Stimulated activated CD4-positive, alpha-beta T cell treated with anti-CD3 and anti-CD28 coated beads, TNF-alpha, amount 100 ng/mL, for 4 hours (primary cell): ENCODE data around the gene SOCS2.
A peak's percentile ranks its signal among the peaks of the same experiment; 100 is the strongest.

Source experiments
- DNase-seq, 3 experiments: peaks; one replicate each; pipeline ENCODE4 v3.0.0-alpha.2; 2020; ENCODE audit warnings: low read depth in 3 of 3

Gene SOCS2

DNA sequence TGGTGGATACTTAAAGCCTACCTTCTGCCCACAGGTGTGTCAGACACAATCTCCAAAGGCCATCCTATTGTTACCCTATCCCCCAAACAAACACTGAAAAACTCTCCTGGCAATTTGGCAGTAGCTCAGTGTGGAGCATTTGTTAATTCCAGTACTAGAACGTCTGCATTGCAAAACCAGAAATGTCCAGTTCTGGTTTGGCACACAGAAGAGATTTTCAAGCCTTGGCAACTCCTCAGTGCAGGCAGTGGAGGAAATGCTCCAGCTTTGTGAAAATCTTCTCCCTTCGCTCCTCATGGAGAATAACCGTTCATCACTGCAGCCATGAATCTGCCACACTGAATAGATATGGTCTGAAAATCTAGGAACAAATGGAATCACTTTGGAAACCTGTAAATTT, 5.3 kb upstream of the SOCS2 start:
- no peak for DNase-seq

DNA sequence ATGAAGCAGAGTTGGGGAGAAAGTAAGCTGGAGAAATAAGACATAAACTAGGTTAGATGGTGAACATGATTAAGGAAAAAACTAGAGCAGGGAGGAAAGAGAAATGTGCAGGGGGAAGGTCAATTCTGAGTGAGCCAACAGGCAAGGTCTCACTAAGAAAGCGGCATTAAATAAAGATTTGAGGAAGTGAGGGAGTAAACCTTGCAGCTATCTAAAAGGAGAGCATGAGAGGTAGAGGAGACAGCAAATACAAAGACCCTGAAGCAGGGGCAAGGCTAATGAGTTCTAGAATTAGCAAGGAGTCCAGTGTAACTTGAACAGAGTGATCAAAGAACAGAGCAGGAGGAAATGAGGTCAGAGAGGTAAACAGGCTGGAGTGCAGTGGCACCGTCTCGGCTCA, 4.4 kb upstream of the SOCS2 start:
- DNase-seq, result no peak

DNA sequence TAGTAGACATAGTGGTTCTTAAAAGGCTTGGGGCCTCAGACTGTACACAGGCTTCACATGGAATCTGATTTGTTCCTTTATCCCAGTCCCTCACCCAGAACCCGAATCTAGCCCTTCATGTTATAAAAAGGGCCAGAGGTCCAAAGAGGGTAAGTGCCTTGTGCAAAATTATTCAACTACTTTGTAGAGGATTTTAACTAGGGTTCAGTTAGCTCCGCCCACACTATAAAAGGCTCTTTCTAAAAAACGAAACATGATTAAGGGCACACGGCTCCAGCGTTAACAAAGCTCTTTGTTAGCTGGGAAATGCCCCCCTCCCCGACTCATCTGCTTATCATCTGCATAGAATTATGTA, 3.2 kb upstream of the SOCS2 start:
- DNase-seq, result no peak

DNA sequence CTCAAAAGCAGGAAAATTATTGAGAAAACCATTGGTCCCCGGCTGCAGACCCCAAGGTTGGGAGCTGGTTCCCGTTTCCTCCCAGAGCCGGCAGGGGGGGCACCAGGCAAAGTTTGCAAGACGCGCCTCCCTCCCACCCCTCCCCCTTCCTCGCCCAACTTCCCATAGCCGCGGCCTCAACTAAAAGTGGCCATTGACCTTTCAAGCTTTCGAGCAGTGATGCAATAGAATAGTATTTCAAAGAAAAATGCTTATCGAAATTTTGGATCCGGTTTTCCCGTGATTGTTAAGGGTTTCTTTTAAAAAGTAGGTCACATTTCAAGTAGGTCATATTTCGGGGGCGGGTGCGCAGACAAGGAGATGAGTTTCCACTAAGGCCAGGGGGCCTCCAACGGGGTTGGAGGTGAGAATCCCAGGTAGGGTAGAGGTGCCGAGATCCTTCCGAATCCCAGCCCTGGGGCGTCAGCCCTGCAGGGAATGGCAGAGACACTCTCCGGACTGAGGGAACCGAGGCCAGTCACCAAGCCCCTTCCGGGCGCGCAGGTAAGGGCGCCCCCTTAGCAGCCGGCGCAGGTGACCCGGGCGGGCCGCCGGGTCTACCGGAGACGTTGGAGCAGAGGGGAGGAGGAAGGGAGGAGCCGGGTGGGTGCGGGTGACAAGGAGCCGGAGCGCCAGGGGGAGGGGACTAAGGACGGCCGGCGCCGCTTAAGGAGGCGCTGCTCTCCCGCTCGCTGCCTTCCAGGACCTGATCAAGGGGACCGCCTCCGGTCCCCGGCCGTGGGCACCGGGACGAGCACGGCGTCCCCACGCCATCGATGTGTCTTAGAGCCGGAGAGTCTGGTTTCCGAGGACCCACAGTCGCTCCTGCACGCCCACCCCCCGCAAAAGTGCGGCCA, 2.6 kb upstream of the SOCS2 start:
- peak; percentile 55 to 61 (median 61) for DNase-seq

DNA sequence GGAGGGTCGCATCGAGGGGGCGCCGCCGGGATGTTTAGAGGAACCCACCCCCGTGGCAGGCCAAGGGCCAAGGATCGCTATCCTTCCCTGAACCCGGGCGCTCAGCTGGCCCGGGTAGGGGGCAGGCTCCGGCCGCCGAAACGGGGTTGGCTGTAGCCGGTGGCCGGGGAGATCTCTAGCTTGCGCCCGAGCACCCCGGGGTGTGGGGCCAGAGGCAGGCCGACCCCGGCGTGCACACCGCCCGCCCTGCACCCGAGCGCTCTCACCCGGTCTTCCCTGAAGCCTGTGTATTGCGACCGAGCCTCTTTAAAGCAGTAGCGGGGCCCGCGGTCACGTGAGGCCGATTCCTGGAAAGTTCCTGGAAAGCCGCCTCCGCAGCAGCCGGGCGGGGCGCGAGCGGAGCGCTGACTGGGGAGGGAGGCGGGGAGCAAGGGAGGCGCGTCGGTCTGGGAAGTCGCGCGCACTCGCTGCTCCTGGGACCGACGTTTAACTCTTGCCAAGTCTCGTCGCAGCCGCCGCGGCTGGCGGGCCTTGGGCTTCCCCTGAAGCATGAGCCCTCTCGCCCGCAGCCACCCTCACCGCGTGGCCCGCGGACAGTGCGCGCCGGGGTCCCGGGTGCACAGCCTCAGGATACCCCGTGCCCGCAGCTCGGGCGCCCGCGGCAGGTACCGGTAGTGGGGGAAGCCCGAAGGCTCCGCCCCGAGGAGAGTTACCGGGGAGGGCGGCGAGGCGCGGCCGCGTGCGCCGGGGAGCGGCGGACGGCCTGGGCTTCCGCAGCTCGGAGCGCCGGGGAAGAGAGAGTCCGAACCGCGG, 1.7 kb upstream of the SOCS2 start:
- peak; percentile 83 to 89 (median 89) for DNase-seq

DNA sequence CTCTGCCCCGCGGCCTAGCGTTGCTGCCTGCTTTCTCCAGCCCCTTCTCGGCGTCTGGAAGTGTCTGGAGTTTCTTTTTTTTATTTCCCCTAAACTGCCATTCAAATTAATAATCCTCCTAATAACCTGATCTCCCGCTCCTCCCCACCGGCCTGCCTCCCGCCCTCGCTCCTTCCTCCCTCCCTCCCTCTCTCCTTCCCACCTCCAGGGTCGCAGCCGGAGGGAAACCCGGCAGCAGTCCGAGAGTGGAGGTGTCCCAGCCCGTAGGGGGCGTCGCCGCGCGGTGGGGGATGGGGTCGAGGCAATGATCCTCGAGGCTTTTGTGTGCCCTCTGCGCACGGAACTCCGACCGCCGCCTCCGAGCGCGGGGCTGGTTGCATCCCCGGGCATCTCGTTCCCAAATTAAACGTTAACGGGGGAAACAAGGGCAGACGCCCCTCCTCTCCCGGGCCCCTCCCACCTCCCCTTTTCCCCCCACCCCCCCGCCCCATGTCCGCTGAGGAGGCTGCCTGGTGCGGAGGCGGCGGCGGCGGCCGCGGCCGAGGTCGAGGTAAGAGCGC, 1.0 kb upstream of the SOCS2 start:
- DNase-seq, result peak; percentile 42 to 50 (median 49)

DNA sequence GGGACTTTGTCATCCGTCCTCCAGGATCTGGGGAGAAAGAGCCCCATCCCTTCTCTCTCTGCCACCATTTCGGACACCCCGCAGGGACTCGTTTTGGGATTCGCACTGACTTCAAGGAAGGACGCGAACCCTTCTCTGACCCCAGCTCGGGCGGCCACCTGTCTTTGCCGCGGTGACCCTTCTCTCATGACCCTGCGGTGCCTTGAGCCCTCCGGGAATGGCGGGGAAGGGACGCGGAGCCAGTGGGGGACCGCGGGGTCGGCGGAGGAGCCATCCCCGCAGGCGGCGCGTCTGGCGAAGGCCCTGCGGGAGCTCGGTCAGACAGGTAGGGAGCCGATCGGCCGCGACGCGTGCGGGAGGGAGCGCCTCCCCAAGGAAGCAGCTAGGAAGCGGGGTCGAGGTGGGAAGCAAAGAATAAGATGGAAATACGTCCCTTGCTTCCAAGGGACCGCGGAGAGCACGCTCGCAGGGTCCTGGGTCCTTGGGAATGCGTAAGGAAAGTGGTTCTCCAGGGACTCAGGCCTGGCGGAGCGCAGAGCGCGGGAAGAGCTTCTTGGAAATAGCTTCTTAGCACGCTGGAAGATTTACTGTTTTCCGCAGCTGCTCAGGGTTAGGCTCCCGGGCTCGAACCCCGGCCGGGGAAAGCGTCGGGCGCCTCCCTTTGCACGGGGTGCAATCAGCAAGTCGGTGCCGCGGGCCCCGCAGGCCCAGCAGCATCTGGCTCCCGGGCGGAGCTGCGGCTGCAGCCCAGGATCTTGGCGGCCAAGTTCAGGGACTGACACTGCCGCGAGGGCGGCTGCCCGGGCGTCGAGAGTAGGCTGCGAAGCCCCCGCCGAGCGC, 457 bp downstream of the SOCS2 start:
- peak in 1 of 3 experiments; percentile 20 for DNase-seq

DNA sequence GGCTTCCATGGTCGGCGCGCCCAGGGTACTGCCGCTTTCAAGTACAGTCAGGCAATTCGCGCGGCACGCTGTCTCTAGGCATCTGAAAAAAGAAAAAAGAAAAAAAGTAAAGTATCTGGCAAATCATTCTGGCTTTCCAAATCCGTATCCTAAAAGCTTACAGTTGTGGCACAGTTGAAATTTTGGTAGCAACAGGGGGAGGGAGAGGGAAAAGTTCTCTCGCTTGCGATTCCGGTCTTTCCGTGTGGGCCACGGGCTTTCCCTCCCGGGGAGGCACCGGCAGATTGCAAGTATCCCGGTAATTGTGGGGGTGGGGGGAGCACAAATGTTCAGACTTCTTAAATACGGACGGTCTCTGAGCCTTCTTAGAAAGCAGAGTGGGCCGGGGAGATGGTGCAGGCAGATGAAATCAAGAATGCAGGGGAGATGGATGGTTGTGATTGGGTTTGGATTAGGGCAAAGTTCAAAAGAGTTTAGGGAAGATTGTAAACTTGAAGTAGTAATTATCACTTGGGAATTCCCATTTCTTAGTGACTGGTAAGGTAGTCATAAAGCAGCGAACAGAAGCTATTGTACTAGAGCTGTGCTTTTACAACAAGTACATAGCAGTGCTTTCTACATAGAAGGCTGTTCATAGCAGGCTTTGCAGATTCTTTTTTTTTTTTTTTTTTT, 1.2 kb downstream of the SOCS2 start:
- DNase-seq, result no peak

DNA sequence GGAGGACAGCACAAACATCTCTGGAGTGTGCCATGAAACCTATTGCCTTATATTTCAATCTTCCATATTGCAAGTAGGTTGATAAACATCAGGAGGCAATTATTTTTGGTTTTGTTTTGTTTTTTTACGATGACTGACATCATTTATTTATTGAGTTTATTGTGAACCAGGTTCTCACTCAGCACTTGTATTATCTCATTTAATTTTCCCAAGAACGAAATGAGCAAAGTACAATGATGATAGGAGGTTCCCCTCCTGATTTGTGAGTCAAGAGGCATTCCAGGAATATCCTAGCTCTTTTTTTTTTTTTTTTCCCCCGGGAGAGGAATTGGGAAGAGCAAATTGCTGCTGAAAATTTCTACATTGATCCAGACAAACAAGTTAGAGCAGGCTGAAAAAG, 4.7 kb downstream of the SOCS2 start:
- DNase-seq, result no peak

DNA sequence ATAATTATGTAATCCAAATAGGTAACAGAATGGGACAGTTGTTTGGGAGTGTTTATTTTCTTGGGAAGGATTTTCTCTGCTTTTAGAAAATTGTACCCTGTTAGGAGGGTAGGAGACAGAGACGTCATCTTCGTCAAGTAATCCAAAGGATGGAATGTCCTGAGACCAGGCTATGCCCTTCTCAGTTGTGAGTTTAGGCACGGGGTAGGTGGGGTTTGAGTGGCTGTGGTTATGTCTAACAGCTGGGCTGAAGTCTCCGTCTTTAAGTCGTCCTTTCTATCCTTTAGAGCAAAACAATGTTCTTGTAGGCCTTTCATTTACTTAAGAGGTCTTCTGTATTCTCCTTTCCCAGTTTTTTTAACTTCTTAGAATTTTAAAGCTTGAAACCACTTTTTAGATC, 5.7 kb downstream of the SOCS2 start:
- DNase-seq, result no peak

DNA sequence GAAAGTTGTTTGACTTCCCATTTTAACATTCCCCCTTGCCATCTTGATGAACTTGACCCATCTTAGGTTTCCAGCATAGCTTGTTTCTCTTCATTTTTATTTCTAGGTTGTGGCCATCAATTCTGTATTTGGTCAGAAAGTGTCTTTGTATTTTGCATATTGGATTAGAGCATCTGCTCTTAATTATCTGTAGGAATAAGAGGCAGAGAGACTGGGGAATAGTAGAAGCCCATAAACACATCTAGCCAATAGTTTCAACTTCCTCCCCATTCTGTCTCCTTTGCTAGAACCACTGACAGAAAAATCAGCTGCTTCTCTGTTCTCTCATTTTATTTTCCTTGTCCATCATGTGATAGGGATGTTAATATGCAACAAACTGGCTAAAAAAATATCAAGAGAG, 8.2 kb downstream of the SOCS2 start:
- DNase-seq, result no peak

DNA sequence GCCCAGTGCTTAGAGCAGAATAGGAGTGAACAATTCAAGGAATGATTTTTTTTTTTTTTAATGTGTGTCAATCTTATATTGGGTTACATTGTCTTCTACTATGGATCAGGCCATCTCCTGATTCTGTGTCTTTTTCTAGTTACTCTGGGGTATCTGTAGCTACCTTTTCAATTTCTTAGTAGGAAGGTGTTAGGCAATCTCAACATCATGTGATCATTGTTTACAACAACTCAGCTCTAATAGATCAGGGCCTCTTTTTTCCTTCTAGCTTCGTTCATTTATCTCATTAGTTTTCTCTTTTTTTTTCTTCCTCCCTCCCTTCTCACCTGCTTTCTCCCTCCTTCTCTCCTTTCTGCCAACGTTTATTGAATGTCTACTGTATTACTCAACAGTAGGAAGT, 8.9 kb downstream of the SOCS2 start:
- DNase-seq, result no peak

DNA sequence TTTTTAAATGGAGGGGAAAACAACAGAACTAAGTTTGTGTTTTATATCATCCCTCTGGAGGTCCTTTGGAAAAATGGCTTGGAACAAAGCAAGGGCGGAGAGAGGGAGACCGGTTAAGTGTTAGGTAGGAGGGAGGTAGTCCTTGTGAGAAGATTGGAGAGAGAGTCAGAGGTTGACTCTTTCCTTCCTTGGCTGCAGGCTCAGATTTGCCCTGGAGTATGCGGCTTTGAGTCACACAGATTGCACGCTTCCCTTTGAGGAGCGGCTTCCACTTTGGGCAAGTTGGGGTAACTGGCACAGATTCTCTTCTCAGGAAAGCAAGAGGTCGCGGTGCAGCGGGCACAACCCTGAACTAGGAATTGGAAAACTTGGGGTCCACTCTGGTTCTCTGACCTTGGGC, 9.9 kb downstream of the SOCS2 start:
- DNase-seq, result no peak

DNA sequence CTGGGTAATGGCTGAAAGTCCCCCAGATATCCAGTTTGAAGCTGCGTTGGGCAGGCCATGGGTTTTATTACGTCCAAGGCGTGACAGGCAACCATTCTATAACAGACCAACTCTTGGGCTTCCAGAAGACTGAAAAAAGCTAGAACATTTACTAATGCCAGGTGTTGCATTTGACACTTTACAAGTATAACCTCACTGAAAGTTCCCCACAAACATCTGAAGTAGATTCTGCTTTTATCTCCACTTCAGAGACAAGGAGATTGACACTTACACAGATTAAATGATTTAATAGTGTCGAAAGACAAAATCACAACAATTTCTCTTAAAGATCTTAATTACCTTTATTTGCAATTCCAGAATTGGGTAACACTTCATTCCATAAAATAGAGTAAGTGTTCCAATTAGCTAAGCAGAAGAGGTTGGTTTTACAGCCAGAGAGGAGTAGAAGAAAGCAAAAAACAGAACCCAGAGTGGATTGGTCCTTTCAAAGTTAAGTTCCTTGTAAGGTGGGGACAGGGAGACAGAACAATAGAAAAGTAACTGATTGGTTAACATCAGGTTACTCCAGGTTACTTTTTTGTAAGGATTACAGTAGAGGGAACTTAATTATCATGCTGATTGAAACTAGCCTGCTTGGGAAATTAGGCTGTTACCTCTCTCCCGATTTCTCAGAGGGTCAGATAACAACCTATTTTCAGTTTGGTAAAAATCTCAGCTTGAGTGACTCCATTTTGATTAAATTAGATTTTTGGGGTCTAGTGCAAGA, 11.3 kb downstream of the SOCS2 start:
- DNase-seq, result no peak

DNA sequence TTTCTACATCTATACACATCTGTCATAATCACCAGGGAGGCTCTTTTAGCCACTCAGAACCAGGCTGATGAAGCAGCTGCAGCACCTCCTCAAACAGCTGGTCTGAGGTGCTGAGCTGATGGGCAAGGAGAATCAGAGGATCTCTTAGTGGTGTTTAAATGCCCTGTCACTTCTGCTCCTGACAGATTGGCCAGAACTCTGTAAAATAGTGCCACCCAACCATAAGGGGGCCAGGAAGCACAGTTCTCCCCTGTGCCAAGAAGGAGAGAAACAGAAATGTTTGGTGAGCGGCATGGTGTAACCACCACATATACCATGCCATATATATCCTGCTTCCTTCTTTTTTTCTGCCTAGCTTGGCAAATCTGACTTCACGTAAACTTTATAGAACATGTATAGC, 12.8 kb downstream of the SOCS2 start:
- DNase-seq, result no peak

DNA sequence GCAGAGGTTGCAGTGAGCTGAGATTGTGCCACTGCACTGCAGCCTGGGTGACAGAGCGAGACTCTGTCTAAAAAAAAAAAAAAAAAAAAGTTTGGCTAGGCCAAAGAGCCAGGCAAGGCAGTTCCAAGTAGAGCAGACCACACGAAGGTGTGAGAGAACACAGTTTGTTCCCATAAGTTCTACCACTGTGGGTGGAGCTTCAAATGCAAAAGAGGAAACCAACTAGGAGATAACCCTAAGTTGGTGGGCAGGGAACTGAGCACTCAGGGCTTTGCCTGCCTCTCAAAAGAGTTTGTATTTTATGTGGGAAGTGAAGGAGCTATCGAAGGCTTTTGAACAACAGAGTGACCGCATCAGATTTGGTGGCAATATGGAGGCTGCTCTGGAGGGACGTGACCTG, 15.1 kb downstream of the SOCS2 start:
- DNase-seq, result no peak

DNA sequence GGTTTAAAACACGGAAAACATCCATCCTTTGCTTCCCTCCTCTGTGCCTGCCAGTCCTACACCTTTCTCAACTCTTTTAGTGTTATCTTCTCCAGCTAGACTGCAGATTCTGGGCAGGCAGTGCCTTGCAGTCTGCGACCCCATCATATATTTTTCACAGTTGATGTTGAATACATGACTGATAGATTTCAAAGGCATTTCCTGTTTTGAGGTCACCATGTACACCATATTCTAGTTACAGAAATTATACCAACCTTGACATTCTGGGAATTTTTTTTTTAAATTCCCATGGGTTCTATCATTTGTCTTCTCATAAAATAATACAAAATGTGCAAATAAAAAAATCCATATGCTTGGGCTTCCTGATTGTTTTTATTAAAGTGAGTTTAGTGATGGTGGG, 16.6 kb downstream of the SOCS2 start:
- DNase-seq, result no peak

DNA sequence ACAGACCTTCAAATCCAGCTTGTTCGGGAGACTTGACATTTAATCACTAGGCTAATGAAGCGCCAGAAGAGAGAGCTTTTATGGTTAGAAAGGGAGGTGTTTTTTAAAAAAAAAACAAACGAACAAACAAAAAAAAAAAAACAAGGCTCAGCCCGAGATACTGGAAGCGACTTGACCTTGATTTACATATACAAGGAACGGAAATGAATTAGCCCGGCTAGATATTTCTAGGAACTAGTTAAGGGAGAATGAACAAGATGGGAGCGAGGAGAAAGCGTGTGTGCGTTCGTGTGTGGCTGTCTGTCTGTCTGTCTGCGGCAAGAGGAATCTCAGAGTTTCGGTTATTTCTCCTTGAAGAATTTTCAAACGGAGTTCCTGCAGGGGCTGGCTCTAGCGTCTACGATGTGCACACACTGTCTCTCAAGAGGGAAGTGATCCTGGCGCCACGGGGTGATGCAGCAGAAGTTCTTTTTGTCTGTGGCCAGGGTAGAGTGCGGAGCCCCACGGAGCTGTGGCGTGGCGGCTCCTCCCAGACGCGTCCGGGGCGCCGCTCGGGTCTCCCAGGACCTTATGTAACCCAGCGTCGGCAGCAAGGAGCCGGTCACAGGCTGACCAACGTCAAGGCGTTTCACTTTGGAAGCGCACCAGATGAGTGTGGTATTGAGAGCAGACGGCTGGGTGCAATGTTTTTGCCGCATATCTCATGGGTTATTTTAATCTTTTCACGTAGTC, 18.8 kb downstream of the SOCS2 start:
- DNase-seq, result peak in 1 of 3 experiments; percentile 15

DNA sequence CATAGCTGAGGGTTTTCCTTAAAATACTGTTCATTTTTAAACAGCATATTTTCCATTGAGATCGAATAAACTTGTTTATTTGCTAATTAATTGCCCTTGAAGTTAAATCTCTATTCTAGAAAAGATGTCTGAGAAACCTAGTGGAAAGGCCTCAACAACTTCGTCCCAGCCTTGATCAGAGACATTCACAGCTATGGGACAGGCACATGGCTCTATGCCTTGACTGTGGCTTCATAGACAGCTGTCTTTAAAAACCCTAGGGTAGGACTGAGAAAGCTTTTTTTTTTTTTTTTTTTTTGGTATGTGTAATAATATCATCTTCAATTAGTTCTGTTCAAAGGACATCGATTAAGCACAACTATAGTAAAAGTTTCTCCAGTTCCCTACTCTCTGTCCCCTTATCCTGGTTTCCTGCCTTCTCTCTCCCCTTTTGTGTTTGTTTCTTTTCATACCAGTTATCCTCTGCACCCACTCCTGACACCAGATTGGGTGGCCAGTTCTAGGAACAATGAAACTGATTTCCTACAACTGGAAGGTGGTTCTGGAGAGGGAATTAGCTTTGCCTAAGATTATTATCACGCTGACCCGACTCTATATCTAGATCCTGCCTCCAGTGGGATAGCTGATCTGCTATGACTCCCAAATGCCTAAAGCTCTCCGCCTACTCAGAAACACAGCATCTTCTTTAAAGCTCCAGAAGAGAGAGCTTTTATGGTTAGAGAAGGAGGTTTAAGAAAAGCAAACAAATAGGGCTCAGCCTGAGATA, 20.3 kb downstream of the SOCS2 start:
- no peak for DNase-seq
